HepG2 (cell line): ENCODE measurements around the gene NUPR2. TPM values are rescaled to one million over a fixed set of nuclear protein-coding genes. Genes with fewer than 3 reads are reported as not detected.

Source experiments
- ESRRA ChIP-seq: sonication (generic); formaldehyde crosslinking; IDR thresholded peaks from 2 replicates; pipeline ENCODE4 v1.5.1; 2020; ENCODE audit warnings: mild to moderate bottlenecking, low read depth, missing genetic modification reagents
- GATAD1 ChIP-seq: IDR thresholded peaks from 2 replicates; pipeline ENCODE4 v1.6.1; 2016; ENCODE audit warnings: missing genetic modification reagents, missing compliant biosample characterization
- MED8 ChIP-seq: sonication (generic); formaldehyde crosslinking; IDR thresholded peaks from 2 replicates; pipeline ENCODE4 v1.8.1; 2023; ENCODE audit warnings: mild to moderate bottlenecking, missing genetic modification reagents; ENCODE audit not compliant: insufficient replicate concordance
- PAX8 ChIP-seq: sonication (generic); formaldehyde crosslinking; IDR thresholded peaks from 2 replicates; pipeline ENCODE4 v1.8.0; 2022; ENCODE audit warnings: mild to moderate bottlenecking, missing genetic modification reagents, borderline replicate concordance
- POLR2G ChIP-seq: fragments of 200-400 bp; formaldehyde crosslinking; IDR thresholded peaks from 2 replicates; pipeline ENCODE4 v1.6.1; 2018; ENCODE audit warnings: mild to moderate bottlenecking, low read depth, low read length, moderate library complexity
- REST ChIP-seq, 2 experiments: IDR thresholded peaks; 2 replicates each; pipeline ENCODE4 v1.6.1; 2011 to 2012; ENCODE audit warnings: low read length in 2 of 2, borderline replicate concordance in 1 of 2, low read depth in 1 of 2, mild to moderate bottlenecking in 1 of 2, moderate library complexity in 1 of 2
- SOX6 ChIP-seq, 2 experiments: fragments of 450-650 bp in 1 of 2; sonication (generic) in 1 of 2; formaldehyde crosslinking in 1 of 2; IDR thresholded peaks; 2 replicates each; pipeline versions ENCODE4 v1.4.0 to v1.6.1; 2017 to 2020; ENCODE audit warnings: antibody characterized with exemption in 1 of 2, mild to moderate bottlenecking in 1 of 2, missing genetic modification reagents in 1 of 2
- TBX3 ChIP-seq: fragments of 450-650 bp; IDR thresholded peaks from 2 replicates; pipeline ENCODE4 v1.6.1; 2017; ENCODE audit warnings: antibody characterized with exemption, mild to moderate bottlenecking, inconsistent platforms, borderline replicate concordance
- ZNF136 ChIP-seq: sonication (generic); formaldehyde crosslinking; IDR thresholded peaks from 2 replicates; pipeline ENCODE4 v1.8.1; 2022; ENCODE audit warnings: low read depth, mild to moderate bottlenecking, moderate library complexity, missing genetic modification reagents
- ZNF260 ChIP-seq: sonication (generic); formaldehyde crosslinking; IDR thresholded peaks from 2 replicates; pipeline ENCODE4 v1.4.0; 2020; ENCODE audit warnings: missing genetic modification reagents, low read depth, mild to moderate bottlenecking, borderline replicate concordance
- ZNF503 ChIP-seq: sonication (generic); formaldehyde crosslinking; IDR thresholded peaks from 2 replicates; pipeline ENCODE4 v1.4.0; 2020; ENCODE audit warnings: missing genetic modification reagents
- ZNF7 ChIP-seq: IDR thresholded peaks from 2 replicates; pipeline ENCODE4 v1.6.1; 2016; ENCODE audit warnings: missing biosample characterization, missing genetic modification reagents
- ZNF784 ChIP-seq: sonication (generic); formaldehyde crosslinking; IDR thresholded peaks from 2 replicates; pipeline ENCODE4 v1.5.1; 2020; ENCODE audit warnings: missing genetic modification reagents, mild to moderate bottlenecking, borderline replicate concordance
- polyA plus RNA-seq, 8 experiments: library from polyadenylated mRNA; depleted of rRNA in 3 of 8; stranded (reverse) in 7 of 8; unstranded in 1 of 8; fragments of >200 nt; fragmentation: Illumina TruSeq in 4 of 8; extraction: Trizol in 4 of 8; gene quantifications; 2 replicates each; pipeline versions ENCODE4 v1.2.1 to v1.2.3, GENCODE V29; 2011 to 2016; ENCODE audit warnings: low read depth in 4 of 8, missing spikeins in 1 of 8, mixed read lengths in 1 of 8; ENCODE audit not compliant: insufficient read depth in 1 of 8
- total RNA-seq, 5 experiments: library from RNA; depleted of rRNA; stranded (reverse); fragments of >200 nt; fragmentation: Illumina TruSeq; extraction: Trizol; gene quantifications; 2 replicates each; pipeline ENCODE4 v1.2.3, GENCODE V29; 2016; ENCODE audit warnings: low read depth in 1 of 5
- TF ChIP-seq, protein P1 (sequence below): sonication (generic); formaldehyde crosslinking; IDR thresholded peaks from 2 replicates; pipeline ENCODE4 v1.5.1; 2020; ENCODE audit warnings: mild to moderate bottlenecking, missing genetic modification reagents, borderline replicate concordance
- TF ChIP-seq, protein P2 (sequence below): sonication (generic); formaldehyde crosslinking; IDR thresholded peaks from 2 replicates; pipeline ENCODE4 v1.8.1; 2023; ENCODE audit warnings: missing genetic modification reagents, inconsistent platforms, borderline replicate concordance

Gene NUPR2
- total and polyA plus RNA-seq, 2 of the 13 experiments (the other 11 are each of a cell fraction or from before 2014, with no cell fraction given): not detected

DNA sequence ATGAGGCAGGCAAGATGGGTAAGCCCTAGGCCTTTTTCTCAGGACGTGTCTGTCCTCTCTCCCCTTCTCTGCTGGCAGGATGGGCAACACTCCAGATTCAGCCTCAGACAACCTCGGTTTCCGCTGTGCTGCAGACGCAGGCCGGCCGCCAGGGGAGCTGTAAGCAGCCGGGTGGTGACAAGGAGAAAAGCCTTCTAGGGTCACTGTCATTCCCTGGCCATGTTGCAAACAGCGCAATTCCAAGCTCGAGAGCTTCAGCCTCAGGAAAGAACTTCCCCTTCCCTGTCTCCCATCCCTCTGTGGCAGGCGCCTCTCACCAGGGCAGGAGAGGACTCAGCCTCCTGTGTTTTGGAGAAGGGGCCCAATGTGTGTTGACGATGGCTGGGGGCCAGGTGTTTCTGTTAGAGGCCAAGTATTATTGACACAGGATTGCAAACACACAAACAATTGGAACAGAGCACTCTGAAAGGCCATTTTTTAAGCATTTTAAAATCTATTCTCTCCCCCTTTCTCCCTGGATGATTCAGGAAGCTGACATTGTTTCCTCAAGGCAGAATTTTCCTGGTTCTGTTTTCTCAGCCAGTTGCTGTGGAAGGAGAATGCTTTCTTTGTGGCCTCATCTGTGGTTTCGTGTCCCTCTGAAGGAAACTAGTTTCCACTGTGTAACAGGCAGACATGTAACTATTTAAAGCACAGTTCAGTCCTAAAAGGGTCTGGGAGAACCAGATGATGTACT is 36.6 kb downstream of the NUPR2 start (continued):
- TF ChIP-seq, protein P1, sequence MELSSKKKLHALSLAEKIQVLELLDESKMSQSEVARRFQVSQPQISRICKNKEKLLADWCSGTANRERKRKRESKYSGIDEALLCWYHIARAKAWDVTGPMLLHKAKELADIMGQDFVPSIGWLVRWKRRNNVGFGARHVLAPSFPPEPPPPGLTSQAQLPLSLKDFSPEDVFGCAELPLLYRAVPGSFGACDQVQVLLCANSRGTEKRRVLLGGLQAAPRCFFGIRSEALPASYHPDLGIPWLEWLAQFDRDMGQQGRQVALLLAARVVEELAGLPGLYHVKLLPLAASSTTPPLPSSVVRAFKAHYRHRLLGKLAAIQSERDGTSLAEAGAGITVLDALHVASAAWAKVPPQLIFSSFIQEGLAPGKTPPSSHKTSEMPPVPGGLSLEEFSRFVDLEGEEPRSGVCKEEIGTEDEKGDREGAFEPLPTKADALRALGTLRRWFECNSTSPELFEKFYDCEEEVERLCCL (CRISPR knock-in tag): no peak
- TF ChIP-seq ZNF136 (CRISPR knock-in tag) (no peak), GATAD1 (no peak), PAX8 (no peak), ZNF7 (CRISPR knock-in tag) (no peak), ZNF784 (CRISPR knock-in tag) (no peak), SOX6 (IDR thresholded peaks at IDR 0.05) (no peak), SOX6 (CRISPR knock-in tag; IDR thresholded peaks at IDR 0.05) (peak; percentile 73), POLR2G (no peak), TBX3 (no peak), REST (IDR thresholded peaks at IDR 0.05; ENCODE audit: borderline replicate concordance in 1 of 2, low read depth in 1 of 2, low read length in 2 of 2) (no peak), ZNF260 (CRISPR knock-in tag) (no peak), ZNF503 (CRISPR knock-in tag) (no peak), MED8 (no peak), ESRRA (CRISPR knock-in tag) (no peak)
- TF ChIP-seq, protein P2, sequence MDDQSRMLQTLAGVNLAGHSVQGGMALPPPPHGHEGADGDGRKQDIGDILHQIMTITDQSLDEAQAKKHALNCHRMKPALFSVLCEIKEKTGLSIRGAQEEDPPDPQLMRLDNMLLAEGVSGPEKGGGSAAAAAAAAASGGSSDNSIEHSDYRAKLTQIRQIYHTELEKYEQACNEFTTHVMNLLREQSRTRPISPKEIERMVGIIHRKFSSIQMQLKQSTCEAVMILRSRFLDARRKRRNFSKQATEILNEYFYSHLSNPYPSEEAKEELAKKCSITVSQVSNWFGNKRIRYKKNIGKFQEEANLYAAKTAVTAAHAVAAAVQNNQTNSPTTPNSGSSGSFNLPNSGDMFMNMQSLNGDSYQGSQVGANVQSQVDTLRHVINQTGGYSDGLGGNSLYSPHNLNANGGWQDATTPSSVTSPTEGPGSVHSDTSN (CRISPR knock-in tag): no peak
